HG02571 (cell line): ENCODE data around the gene GRM7.

Experiments
- ATAC-seq: cut with Tn5 transposase; IDR thresholded peaks from one replicate; pipeline ENCODE4 v1.9.1; 2021; ENCODE audit warnings: mild to moderate bottlenecking, moderate library complexity; ENCODE audit not compliant: unreplicated experiment

The GRM7 gene

DNA sequence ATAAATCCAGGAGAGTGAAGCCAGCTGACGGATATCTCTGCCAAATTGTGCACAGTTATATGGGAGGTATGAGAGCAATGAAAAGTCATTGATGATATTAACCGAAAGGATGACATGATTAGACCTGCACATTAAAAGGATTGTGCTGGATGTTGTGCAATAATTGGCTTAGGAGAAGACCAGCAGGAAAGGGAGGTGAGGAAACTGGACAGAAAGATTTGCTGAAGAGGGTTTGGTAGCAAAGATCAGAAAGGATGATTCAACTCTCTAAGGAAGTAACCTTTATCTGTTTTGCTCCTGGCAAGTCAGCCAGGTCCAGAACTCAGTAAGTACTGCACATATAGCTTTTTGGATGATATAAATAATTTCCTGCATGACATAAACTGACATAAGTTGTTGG, 704.7 kb downstream of the GRM7 start:
- ATAC-seq, result no peak

DNA sequence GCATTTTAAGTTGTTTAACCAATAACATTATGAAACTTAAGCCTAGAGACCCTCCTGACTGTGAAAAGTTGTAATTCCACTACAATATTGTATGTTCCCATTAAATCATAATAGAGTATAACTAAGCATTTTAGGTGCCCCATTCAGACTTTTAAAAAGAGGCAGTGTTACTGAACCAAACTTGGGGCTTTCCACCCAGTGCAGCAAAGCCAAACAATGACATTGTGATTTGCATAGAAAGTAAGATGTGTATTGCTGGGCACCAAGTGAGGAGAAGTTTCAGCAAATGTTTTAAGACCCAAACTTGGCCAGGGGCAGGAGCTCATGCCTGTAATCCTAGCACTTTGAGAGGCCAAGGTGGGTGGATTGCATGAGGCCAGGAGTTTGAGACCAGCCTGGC, 706.2 kb downstream of the GRM7 start:
- no peak for ATAC-seq

DNA sequence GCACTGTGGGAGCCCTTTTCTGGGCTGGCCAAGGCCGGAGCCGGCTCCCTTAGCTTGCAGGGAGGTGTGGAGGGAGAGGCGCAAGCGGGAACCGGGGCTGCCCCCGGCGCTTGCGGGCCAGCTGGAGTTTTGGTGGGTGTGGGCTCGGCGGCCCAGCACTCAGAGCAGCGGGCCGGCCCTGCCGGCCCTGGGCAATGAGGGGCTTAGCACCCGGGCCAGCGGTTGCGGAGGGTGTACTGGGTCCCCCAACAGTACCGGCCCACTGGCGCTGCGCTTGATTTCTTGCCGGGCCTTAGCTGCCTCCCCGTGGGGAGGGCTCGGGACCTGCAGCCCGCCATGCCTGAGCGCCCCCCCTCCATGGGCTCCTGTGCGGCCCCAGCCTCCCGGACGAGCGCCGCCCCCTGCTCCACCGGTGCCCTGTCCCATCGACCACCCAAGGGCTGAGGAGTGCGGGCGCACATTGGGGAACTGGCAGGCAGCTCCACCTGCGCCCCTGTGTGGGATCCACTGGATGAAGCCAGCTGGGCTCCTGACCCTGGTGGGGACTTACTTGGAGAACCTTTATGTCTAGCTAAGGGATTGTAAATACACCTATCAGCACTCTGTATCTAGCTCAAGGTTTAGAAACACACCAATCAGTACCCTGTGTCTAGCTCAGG, 707.7 kb downstream of the GRM7 start:
- no peak for ATAC-seq

DNA sequence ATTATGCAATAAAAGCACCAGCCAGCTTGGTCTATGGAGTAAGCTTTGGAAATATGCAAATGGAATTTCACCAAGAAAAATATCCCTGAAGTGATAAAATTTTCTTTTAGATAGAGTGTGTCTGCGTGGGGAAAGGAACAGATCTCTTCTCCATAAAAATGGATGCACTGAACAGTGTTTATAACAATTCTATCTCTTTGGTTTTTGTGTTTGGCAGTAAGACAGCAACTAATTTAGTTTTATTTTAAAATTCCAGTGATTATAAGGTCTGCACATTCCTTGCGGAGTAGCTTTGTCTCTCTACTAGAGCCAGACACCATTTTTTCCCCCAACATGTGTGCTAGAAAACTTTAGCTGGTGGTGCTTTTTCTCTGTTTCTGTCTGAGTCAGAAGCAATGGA, 712.4 kb downstream of the GRM7 start:
- no peak for ATAC-seq

DNA sequence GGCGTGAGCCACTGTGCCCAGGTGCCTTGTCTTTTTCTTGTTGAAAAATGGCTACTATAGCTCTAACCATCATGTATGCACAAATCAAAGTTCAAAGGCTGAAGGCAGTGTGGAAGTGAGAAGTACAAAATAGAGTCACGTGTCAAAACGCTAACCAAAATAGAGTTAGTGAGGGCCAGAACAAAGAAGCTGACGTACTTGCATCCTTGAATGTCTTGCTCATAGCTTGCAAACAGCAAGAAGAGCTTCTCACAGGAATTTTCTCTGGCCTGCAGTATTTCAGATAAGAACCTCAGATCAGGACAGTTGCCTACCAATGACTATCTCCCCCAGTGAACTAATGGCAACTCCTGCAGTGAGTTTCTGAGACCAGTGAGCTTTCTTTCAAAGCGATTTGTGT, 713.5 kb downstream of the GRM7 start:
- ATAC-seq, result no peak

DNA sequence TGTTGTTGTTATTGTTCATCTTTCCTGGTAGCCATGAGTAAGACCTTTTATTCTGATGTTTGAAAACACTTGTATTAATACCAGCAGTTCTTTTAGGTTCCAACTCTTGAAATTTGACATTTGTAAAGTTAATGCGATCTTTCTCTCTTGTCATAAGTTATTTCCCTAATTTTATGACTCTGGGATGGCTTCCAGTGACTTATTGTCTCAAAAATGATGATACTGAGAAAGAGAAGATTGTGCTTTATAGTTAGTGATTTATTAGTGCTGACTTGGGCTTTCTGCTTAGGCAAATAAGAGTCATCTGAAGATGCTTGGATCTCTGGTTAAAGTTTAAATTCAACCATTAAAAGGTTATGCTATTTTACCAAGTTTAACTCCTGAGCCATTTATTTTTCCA, 715.2 kb downstream of the GRM7 start:
- ATAC-seq, result no peak

DNA sequence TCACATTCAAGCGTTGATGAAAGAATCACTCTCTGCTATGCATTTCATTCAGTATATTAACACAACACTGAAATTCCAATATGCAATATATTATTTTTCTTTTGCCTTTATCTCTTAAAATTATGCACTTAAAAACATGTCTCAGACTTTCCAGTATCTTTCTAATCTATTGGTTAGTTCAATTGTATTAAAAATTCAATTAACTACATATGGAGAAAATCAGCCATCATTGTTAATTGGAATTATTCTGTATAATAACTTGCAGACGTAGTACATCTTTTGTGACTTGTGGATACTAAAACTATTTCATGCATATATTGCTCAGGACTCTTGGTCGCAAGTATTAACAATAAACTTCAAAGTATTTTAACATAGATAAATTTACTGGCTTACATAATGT, 715.6 kb downstream of the GRM7 start:
- no peak for ATAC-seq

DNA sequence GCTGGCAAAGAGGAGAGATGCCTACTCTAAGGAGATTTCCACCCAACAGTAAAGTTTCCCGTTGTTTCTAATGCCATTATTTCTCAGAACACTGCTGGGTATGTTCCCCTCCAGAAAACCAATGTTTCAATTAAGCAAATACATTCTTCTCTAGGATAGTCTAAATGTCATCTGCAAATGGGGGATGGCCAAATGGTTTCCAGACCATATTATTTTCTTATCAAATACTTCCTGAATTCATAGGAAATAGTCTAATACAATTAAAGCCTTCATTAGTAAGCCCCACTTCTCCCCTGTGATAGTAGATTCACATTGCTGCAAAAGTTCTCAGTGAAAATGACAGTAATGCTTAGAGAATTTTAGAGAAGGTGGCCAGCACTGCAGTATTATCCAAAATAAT, 716.6 kb downstream of the GRM7 start:
- ATAC-seq, result no peak

DNA sequence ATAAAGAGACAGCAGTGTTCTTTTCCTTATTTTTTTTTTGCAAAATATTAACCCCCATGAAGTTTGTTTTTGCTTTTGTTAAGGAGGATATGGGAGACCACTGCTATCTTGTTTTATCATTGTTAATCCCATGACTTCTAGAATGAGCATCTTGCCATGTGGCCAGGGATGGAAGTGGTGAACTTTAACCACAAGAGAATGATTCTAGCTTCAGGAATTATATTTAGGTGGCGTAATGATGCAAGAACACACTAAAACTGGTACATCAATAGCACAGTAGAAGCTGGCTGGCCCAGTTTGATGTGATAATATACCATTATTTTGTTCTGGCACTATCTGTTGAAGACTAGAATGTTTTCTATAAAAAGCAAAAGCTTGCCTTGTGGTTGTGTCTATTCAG, 720.9 kb downstream of the GRM7 start:
- no peak for ATAC-seq

DNA sequence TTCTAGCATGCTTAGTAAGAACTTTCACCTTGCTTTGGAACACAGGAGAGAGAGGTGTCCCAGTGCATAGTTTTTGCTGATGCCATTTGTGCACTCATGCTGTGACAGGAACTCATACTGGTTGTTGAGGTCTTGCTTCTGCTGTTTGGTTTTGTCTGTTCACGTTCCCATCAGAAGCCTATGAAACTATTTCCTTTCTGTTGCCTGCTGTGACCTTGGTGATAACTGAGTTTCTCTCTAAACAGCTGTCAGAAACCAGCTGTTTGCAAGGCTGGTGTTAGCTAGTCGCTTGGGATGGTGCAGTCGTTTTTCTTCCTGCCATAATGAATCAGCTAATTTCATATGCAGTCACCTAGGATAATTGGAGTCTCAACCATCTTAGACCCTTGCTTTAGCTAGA, 724.1 kb downstream of the GRM7 start:
- no peak for ATAC-seq

DNA sequence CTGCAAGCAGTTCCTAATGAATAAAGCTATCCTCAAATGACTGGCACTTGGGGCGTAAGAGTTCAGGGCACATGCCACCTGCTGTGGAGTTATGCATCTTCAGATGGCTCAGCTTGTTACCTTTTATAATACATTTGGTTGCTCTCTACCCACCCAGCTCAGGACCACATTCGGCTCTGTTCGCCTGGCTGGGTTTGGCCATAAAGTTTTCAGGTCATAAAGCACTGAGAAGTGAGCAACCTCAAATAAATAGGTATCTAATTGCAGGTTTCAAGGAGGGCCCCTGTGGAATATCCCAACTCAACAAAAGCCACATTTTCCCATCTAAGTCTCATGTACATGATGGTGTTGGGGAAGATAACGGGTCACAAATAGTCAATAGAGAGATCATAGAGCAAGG, 727.3 kb downstream of the GRM7 start:
- ATAC-seq, result no peak

DNA sequence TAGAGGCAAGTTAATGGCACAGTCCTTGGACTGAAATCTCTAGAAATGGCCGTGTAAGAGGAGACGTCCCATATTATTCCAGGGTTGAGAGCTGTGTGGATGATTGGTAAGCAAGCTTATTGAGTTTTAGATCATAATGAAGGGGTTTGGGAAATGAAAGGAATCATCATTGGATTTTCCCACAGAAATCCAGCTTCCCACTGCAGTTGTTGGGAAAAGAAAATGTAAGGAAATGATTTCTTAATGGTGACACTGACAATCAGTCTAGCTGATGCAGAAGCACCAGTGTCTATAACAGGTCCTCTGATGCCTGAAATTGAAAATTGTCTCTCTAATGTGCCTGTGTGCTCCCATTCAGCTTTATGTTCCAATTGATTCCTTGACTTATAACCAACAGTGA, 728.6 kb downstream of the GRM7 start:
- no peak for ATAC-seq

DNA sequence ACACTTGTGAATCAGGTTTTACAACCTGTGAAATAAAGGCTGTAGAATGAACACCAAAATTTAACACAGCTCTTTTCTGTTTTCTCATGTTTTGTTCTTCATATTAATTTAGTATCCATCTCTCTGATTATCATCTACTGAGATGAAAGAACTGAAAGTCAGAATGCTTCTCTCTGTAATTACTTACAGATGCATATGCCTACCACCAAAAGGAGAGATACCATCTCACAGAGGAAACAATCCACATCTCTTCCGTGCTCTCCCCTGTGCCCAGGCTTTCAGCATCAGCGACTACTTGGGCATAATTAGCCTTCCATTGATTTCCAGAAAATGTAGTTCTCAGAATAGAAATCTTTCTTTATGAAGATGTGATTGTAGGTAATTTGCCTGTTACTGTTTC, 741.4 kb downstream of the GRM7 start:
- no peak for ATAC-seq

DNA sequence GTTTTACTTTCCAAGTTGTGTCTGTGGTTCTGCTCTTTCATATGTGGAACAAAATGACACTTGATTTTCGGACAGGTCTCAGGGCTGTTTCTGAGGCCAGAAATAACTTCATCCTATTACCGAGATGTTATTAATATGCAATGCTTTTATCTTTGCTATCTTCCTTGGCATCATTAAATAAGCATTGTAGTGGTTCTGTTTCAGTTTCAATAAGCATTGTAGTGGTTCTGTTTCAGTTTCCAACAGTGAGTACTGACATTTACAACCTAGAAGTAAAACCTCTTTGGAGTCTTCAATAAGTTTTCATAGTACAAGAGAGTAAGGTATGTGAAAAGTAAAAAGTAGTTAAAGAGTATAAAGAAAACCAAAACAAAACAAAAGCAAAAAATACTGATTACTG, 746.2 kb downstream of the GRM7 start:
- ATAC-seq, result no peak

DNA sequence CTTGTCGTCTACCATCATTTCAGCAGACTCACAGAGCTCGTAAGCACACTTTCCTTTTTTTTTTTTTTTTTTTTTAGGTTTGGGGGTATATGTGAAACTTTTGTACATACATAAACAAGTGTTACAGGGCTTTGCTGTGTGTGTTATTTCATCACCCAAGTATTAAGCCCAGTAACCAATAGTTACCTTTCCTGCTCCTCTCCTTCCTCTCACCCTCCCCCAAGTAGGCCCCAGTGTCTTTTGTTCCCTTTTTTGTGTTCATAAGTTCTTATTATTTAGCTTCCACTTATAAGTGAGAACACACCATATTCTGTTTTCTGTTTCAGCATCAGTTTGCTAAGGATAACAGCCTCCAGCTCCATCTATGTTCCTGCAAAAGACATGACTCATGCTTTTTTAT, 746.8 kb downstream of the GRM7 start:
- ATAC-seq, result no peak

DNA sequence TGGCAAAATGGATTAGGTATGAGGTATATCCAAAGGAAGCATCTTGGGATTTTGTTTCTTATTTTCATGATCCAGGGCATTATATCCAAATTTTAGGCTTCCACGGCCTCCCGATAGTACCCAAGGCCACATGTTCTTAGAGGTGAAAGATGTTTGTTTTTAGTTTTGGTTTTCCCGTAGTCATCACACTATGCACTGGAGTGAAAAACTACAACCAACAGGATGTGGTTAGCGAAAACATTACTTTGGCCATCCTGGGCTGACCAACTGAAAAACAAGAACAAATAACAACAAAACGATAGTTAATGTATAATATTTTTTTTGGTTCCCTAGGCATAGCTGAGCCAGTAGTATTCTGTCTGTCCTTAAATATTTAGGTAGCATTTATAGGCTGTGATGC, 749.7 kb downstream of the GRM7 start:
- no peak for ATAC-seq

DNA sequence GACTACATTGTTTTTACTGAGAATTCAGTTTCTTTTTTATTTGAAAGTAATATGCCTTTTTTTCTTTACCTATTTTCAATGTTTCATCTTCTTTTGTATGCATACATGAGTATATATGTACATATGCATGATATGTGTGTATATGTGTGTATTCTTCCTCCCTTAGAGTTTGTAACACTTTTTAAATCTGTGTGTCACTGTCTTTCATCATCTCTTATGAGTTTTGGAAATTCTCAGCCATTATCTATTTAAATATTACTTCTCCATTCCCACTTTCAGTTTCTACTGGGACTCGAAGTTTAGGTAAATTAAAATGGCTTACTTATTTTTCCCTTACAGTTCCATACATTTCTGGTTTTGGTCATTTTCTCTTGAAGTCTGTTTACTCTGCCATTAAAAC, 754.1 kb downstream of the GRM7 start:
- ATAC-seq, result no peak

DNA sequence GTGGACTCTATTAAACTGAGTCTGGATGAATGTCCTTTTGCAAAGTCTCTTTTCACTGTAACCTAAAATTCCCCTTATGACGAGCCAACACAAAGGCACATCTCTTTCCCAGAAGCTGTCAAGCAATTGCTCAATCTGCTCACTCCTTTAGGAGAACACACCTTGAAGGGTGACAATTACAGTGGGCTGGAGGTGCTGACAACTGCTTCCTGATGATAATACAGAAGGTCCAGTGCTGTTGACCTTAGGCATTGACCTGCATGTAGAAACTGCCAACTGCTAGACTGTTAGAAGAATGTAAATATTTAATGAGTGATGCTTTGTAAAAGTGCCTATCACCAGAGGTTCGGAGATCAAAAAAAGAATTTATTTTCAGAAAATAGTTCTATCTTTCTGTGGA, 757.7 kb downstream of the GRM7 start:
- ATAC-seq, result no peak

DNA sequence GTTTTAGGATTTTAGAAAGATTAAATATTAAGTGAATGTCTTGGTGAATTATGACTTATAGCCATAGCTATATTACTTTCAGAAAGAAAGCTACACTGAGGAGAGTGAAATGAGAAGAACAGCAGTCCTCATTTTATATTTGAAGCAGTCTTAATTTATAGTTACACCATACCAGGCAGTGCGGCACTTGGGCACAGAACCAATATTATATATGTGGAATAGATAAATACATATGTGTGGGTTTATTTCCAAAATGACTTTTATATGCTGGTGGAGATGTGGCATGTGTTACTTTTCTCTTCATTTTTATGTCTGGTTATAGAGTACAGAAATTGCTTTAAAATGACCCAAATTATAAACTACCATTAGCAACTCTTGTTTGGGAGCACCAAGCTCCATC, 759.5 kb downstream of the GRM7 start:
- ATAC-seq, result no peak

DNA sequence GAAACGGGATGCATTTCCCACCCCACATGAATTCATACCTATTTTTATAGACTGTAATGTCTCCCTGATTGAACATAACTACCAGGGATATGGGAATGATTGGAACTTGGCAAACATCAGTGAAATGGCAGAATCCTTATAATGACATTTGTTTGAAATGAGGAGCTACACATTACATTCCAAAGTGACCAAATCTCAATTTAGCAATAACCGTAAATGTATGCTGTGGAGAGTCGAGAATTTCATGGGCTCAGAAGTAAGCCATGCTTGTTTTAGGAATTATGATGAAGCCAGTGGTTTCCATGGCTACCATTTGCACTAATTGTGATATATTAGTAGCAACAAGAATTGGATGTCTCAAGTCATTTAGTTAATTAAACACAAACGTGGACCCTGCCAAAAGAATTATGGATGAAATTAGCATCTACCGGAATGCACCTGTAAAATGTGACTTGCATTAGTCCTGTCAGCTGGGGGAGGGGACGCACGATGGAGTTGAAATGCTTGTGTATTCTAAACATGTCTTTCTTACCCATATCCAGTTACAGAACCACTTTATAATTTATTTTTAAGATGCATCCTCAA, 760.2 kb downstream of the GRM7 start:
- no peak for ATAC-seq

DNA sequence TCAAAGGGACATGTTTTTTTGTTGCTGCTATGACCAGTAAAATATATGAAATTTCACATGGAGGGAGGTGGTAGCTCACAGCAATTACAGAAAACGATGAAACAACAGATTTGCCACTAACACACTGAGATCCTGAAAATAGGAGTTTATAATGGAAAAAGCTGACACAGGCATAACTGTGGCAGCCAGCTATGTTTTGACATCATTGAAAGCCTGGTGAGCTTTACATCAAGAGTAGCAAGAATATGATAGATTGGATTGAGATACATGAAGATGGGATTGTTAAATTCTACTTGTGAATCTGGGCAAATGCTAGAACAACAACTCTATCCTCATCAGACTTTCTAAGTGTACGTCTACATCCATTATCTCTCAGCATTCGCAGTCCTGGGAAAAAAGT, 760.7 kb downstream of the GRM7 start:
- ATAC-seq, result no peak

DNA sequence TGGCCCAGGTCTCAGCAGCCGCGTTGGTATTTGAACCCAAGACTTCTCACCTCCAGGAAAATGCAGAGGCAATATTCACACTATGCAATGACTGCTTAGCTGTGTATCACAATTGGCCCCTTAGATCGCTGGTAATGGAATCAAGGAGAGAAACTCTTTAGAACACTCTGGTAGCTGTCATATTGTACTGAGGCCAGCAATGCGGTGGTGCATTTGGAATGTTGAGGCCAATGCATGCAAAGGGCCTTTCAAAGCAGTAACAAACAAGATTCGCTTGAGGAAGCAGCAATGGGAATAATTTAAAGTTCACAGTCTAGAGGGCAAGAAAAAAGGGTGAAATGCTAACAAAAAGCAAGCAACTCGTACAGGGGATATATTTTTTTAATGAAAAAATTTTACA, 764.1 kb downstream of the GRM7 start:
- ATAC-seq, result no peak

DNA sequence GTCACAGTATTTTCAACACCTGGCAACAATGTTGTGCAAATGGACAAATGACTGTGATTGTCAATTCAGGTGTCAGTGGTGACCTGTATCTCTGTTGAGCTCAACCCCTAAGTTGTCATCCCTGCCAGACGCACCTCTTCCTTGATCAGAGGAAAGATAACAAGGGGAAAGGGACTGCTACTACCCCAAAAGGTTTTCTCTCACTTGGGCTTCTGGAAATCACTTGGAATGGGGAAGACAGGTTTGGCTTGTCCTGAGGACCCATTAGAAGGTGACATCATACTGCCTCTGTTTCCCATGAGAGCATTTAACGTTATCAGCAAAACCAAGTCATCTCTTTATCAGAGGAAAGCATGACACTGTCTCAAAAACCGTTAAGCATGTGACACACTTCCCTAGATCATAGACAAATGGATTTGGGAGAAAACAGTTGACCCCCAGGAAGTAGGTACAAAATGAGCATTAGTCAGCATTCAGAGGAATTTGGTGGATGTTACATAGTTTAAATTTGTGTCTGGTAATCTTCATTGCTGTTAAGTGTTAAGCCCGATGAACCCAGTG, 769.5 kb downstream of the GRM7 start:
- no peak for ATAC-seq
